HepG2 (cell line): Measurements from ENCODE around the gene TMEM187. TPM values are rescaled to one million over a fixed set of nuclear protein-coding genes. Genes with fewer than 3 reads are reported as not detected.
A peak's percentile ranks its signal among the peaks of the same experiment; 100 is the strongest.

Source experiments
- ARID4A ChIP-seq: sonication (generic); formaldehyde crosslinking; IDR thresholded peaks from 2 replicates; pipeline ENCODE4 v1.5.0; 2020; ENCODE audit warnings: mild to moderate bottlenecking, missing genetic modification reagents, borderline replicate concordance
- ATRX ChIP-seq: sonication (generic); formaldehyde crosslinking; IDR thresholded peaks from 2 replicates; pipeline ENCODE4 v1.4.0; 2020; ENCODE audit warnings: missing genetic modification reagents, borderline replicate concordance
- GLMP ChIP-seq: sonication (generic); formaldehyde crosslinking; IDR thresholded peaks from 2 replicates; pipeline ENCODE4 v1.9.0; 2021; ENCODE audit warnings: missing genetic modification reagents, mild to moderate bottlenecking, borderline replicate concordance
- NFE2L1 ChIP-seq: sonication (generic); formaldehyde crosslinking; IDR thresholded peaks from 2 replicates; pipeline ENCODE4 v1.4.0; 2020; ENCODE audit warnings: missing genetic modification reagents, mild to moderate bottlenecking, borderline replicate concordance
- PAF1 ChIP-seq: IDR thresholded peaks from 2 replicates; pipeline ENCODE4 v1.6.1; 2016; ENCODE audit warnings: missing genetic modification reagents, missing compliant biosample characterization
- REL ChIP-seq: sonication (generic); formaldehyde crosslinking; conservative IDR thresholded peaks from 2 replicates; pipeline ENCODE4 v1.8.0; 2022; ENCODE audit warnings: mild to moderate bottlenecking, missing genetic modification reagents, moderate library complexity
- SALL1 ChIP-seq: sonication (generic); formaldehyde crosslinking; IDR thresholded peaks from 2 replicates; pipeline ENCODE4 v1.8.0; 2022; ENCODE audit warnings: mild to moderate bottlenecking, missing genetic modification reagents
- STAT5B ChIP-seq: sonication (generic); formaldehyde crosslinking; IDR thresholded peaks from 2 replicates; pipeline ENCODE4 v1.4.0; 2020; ENCODE audit warnings: missing genetic modification reagents
- ZMYM3 ChIP-seq: sonication (generic); formaldehyde crosslinking; IDR thresholded peaks from 2 replicates; pipeline ENCODE4 v1.5.1; 2020; ENCODE audit warnings: mild to moderate bottlenecking, missing genetic modification reagents
- ZNF142 ChIP-seq: sonication (generic); formaldehyde crosslinking; IDR thresholded peaks from 2 replicates; pipeline ENCODE4 v1.4.0; 2020; ENCODE audit warnings: missing genetic modification reagents
- ZNF253 ChIP-seq: sonication (generic); formaldehyde crosslinking; IDR thresholded peaks from 2 replicates; pipeline ENCODE4 v1.8.0; 2022; ENCODE audit warnings: mild to moderate bottlenecking, missing genetic modification reagents, borderline replicate concordance
- ZNF296 ChIP-seq: sonication (generic); formaldehyde crosslinking; conservative IDR thresholded peaks from 2 replicates; pipeline ENCODE4 v1.5.0; 2020; ENCODE audit warnings: mild to moderate bottlenecking, missing genetic modification reagents
- ZNF431 ChIP-seq: sonication (generic); formaldehyde crosslinking; IDR thresholded peaks from 2 replicates; pipeline ENCODE4 v1.9.0; 2022; ENCODE audit warnings: missing genetic modification reagents, low read depth, mild to moderate bottlenecking, borderline replicate concordance
- ZNF781 ChIP-seq: sonication (generic); formaldehyde crosslinking; IDR thresholded peaks from 2 replicates; pipeline ENCODE4 v1.5.1; 2020; ENCODE audit warnings: borderline replicate concordance, mild to moderate bottlenecking, missing genetic modification reagents; ENCODE audit errors: not compliant biosample characterization
- ZNF788 ChIP-seq: sonication (generic); formaldehyde crosslinking; IDR thresholded peaks from 2 replicates; pipeline ENCODE4 v1.5.0; 2020; ENCODE audit warnings: mild to moderate bottlenecking, missing genetic modification reagents, borderline replicate concordance
- ZSCAN20 ChIP-seq: sonication (generic); formaldehyde crosslinking; IDR thresholded peaks from 2 replicates; pipeline ENCODE4 v1.4.0; 2020; ENCODE audit warnings: missing genetic modification reagents, mild to moderate bottlenecking, borderline replicate concordance
- polyA plus RNA-seq, 8 experiments: library from polyadenylated mRNA; depleted of rRNA in 3 of 8; stranded (reverse) in 7 of 8; unstranded in 1 of 8; fragments of >200 nt; fragmentation: Illumina TruSeq in 4 of 8; extraction: Trizol in 4 of 8; gene quantifications; 2 replicates each; pipeline versions ENCODE4 v1.2.1 to v1.2.3, GENCODE V29; 2011 to 2016; ENCODE audit warnings: low read depth in 4 of 8, missing spikeins in 1 of 8, mixed read lengths in 1 of 8; ENCODE audit not compliant: insufficient read depth in 1 of 8
- total RNA-seq, 5 experiments: library from RNA; depleted of rRNA; stranded (reverse); fragments of >200 nt; fragmentation: Illumina TruSeq; extraction: Trizol; gene quantifications; 2 replicates each; pipeline ENCODE4 v1.2.3, GENCODE V29; 2016; ENCODE audit warnings: low read depth in 1 of 5

Gene TMEM187
- total and polyA plus RNA-seq, 2 of the 13 experiments (the other 11 are each of a cell fraction or from before 2014, with no cell fraction given): 2.2 to 6.2 TPM

GRCh38 chrX:153947009-153947769 lies 25.4 kb upstream of the TMEM187 start (continued):
- no peak for TF ChIP-seq ZNF142
- no peak for TF ChIP-seq ATRX (CRISPR knock-in tag)
- TF ChIP-seq NFE2L1 (CRISPR knock-in tag): no peak
- peak; percentile 31; the same call in 1 of the 2 replicates for TF ChIP-seq ARID4A (CRISPR knock-in tag)
- no peak for TF ChIP-seq PAF1 (CRISPR knock-in tag)
- no peak for TF ChIP-seq ZNF253 (CRISPR knock-in tag)
- TF ChIP-seq REL (CRISPR knock-in tag): no peak
- peak; percentile 69 for TF ChIP-seq ZMYM3 (CRISPR knock-in tag)
- no peak for TF ChIP-seq ZNF296
- no peak for TF ChIP-seq GLMP (CRISPR knock-in tag)
- TF ChIP-seq STAT5B: no peak
- TF ChIP-seq ZNF788 (CRISPR knock-in tag): no peak
- TF ChIP-seq ZSCAN20 (CRISPR knock-in tag): no peak
- no peak for TF ChIP-seq ZNF781 (CRISPR knock-in tag)
- TF ChIP-seq SALL1 (CRISPR knock-in tag): peak; percentile 42; the same call in 1 of the 2 replicates
- TF ChIP-seq ZNF431: no peak; the same call in 1 of the 2 replicates
